Suprapubic skin (tissue), 4 donors: ENCODE data around the gene NOSIP. TPM values are rescaled to one million over a fixed set of nuclear protein-coding genes. Genes with fewer than 3 reads are reported as not detected.

ENCODE experiments used
- DNase-seq, 2 donors: peaks; one replicate each; pipeline ENCODE4 v3.0.0-alpha.2; 2019; ENCODE audit warnings: low spot score in 2 of 2
- H3K27ac ChIP-seq: fragments of 200-600 bp; sonication (generic); one replicate; pipeline ENCODE4 v1.5.1; 2019
- H3K27me3 ChIP-seq: fragments of 200-600 bp; sonication (generic); one replicate; pipeline ENCODE4 v1.5.1; 2019
- H3K36me3 ChIP-seq: fragments of 200-600 bp; sonication (generic); one replicate; pipeline ENCODE4 v1.5.1; 2019
- H3K4me1 ChIP-seq: fragments of 200-600 bp; sonication (generic); one replicate; pipeline ENCODE4 v1.5.1; 2019
- H3K4me3 ChIP-seq: fragments of 200-600 bp; sonication (generic); one replicate; pipeline ENCODE4 v1.5.1; 2019; ENCODE audit warnings: mild to moderate bottlenecking
- H3K9me3 ChIP-seq: fragments of 200-600 bp; sonication (generic); one replicate; pipeline ENCODE4 v1.5.1; 2019
- CTCF ChIP-seq, 2 donors: fragments of 200-600 bp in 1 of 2; fragments of 450-650 bp in 1 of 2; sonication (generic) in 1 of 2; IDR thresholded peaks; one replicate each; pipeline ENCODE4 v1.5.1; 2016 to 2019; ENCODE audit warnings: antibody characterized with exemption in 2 of 2, mild to moderate bottlenecking in 1 of 2, moderate library complexity in 1 of 2
- EP300 ChIP-seq: sonication (generic); formaldehyde crosslinking; IDR thresholded peaks from one replicate; pipeline ENCODE4 v1.6.1; 2017; ENCODE audit warnings: antibody characterized with exemption
- POLR2A ChIP-seq, 2 donors: fragments of 450-650 bp; IDR thresholded peaks; one replicate each; pipeline ENCODE4 v1.6.1; 2017; ENCODE audit warnings: antibody characterized with exemption in 2 of 2, mild to moderate bottlenecking in 2 of 2, moderate library complexity in 2 of 2
- POLR2AphosphoS5 ChIP-seq, 3 donors: sonication (generic); formaldehyde crosslinking; IDR thresholded peaks; one replicate each; pipeline ENCODE4 v1.6.1; 2017; ENCODE audit warnings: antibody characterized with exemption in 3 of 3
- WGBS: methylation state at CpG from one replicate; pipeline ENCODE4 v1.1.5; 2018; 5-methylcytosine and 5-hydroxymethylcytosine counted together
- total RNA-seq, 4 donors: library from RNA; depleted of rRNA; stranded (reverse); fragments of >200 nt; gene quantifications; one replicate each; pipeline ENCODE4 v1.1.0, GENCODE V29; 2016

Gene NOSIP
- total RNA-seq, 4 donors from 2014 or later: 42.5 to 85.6 (median 68.9) TPM

GRCh38 chr19:49549045-49549444, 31.3 kb downstream of the NOSIP start:
- H3K4me3 ChIP-seq: no peak overlapping the region
- WGBS: 83% methylated on average over 13 of the region's 13 CpGs
- no peak for DNase-seq
- H3K27me3 ChIP-seq: no peaks in the 10 kb centered on the region
- H3K27ac ChIP-seq: no peak overlapping the region
- no peaks in the 10 kb centered on the region for H3K9me3 ChIP-seq
- TF ChIP-seq CTCF (IDR thresholded peaks at IDR 0.05) (no peak), POLR2AphosphoS5 (IDR thresholded peaks at IDR 0.05) (no peak)
- peaks cover 16% of the 10 kb centered on the region for H3K4me1 ChIP-seq
- no peaks in the 10 kb centered on the region for H3K36me3 ChIP-seq

GRCh38 chr19:49546825-49547565, 33.4 kb downstream of the NOSIP start:
- peak; percentile 65 to 93 for TF ChIP-seq CTCF (IDR thresholded peaks at IDR 0.05)
- no peak for TF ChIP-seq EP300
- peak in 1 of 3 donors; percentile 45 for TF ChIP-seq POLR2AphosphoS5 (IDR thresholded peaks at IDR 0.05)
- H3K27ac ChIP-seq: no peak overlapping the region
- no peaks in the 10 kb centered on the region for H3K9me3 ChIP-seq
- no peaks in the 10 kb centered on the region for H3K27me3 ChIP-seq
- WGBS: 9% methylated on average over 9 of the region's 9 CpGs
- H3K4me1 ChIP-seq: peaks cover 9% of the 10 kb centered on the region
- no peak overlapping the region for H3K4me3 ChIP-seq
- DNase-seq: no peak
- peaks cover 4% of the 10 kb centered on the region for H3K36me3 ChIP-seq

- no peaks in the 10 kb centered on the region for H3K9me3 ChIP-seq
- H3K27ac ChIP-seq: no peak overlapping the region
- H3K27me3 ChIP-seq: no peaks in the 10 kb centered on the region
- H3K36me3 ChIP-seq: peaks cover 7% of the 10 kb centered on the region
- TF ChIP-seq POLR2A (IDR thresholded peaks at IDR 0.05) (no peak), CTCF (IDR thresholded peaks at IDR 0.05) (no peak), POLR2AphosphoS5 (IDR thresholded peaks at IDR 0.05) (no peak), EP300 (no peak)
- no peak overlapping the region for H3K4me3 ChIP-seq
- peaks cover 9% of the 10 kb centered on the region for H3K4me1 ChIP-seq
- DNase-seq: no peak
- 87% methylated on average over 5 of the region's 5 CpGs for WGBS
Measured at GRCh38 chr19:49544154-49544553, 36.2 kb downstream of the NOSIP start.

GRCh38 chr19:49543032-49543431, 37.3 kb downstream of the NOSIP start:
- Histone ChIP-seq H3K27ac (no peak overlapping the region), H3K9me3 (no peaks in the 10 kb centered on the region), H3K27me3 (no peaks in the 10 kb centered on the region), H3K4me1 (peaks cover 9% of the 10 kb centered on the region), H3K4me3 (no peak overlapping the region), H3K36me3 (peaks cover 12% of the 10 kb centered on the region)
- TF ChIP-seq EP300: no peak
- no peak for TF ChIP-seq POLR2AphosphoS5 (IDR thresholded peaks at IDR 0.05)
- TF ChIP-seq POLR2A (IDR thresholded peaks at IDR 0.05): no peak
- TF ChIP-seq CTCF (IDR thresholded peaks at IDR 0.05): no peak
- DNase-seq: no peak
- WGBS: 93% methylated on average over 13 of the region's 14 CpGs

- Histone ChIP-seq H3K27me3 (no peaks in the 10 kb centered on the region), H3K27ac (no peak overlapping the region), H3K36me3 (peaks cover 12% of the 10 kb centered on the region), H3K4me3 (no peak overlapping the region), H3K9me3 (no peaks in the 10 kb centered on the region), H3K4me1 (peaks cover 9% of the 10 kb centered on the region)
- 94% methylated on average over 16 of the region's 16 CpGs for WGBS
- TF ChIP-seq EP300: no peak
- TF ChIP-seq POLR2A (IDR thresholded peaks at IDR 0.05): no peak
- no peak for TF ChIP-seq CTCF (IDR thresholded peaks at IDR 0.05)
- no peak for TF ChIP-seq POLR2AphosphoS5 (IDR thresholded peaks at IDR 0.05)
- no peak for DNase-seq
Measured at GRCh38 chr19:49542446-49542845, 37.9 kb downstream of the NOSIP start.
